Adipocyte (in vitro differentiated cells): ENCODE data around the gene KRT13.

ENCODE experiments used
- DNase-seq: peaks from one replicate; pipeline ENCODE4 v3.0.0-alpha.2; 2015; ENCODE audit warnings: low read depth
- H3K27me3 ChIP-seq: replicated peaks from 2 replicates; pipeline ENCODE4 v1.7.0; 2013; ENCODE audit warnings: mild to moderate bottlenecking, low read length, moderate library complexity; ENCODE audit not compliant: control insufficient read depth, insufficient read depth
- H3K36me3 ChIP-seq: 2 replicates; pipeline ENCODE4 v1.7.0; 2013; ENCODE audit warnings: low read length, mild to moderate bottlenecking, moderate library complexity; ENCODE audit not compliant: control insufficient read depth, insufficient read depth, severe bottlenecking
- H3K4me1 ChIP-seq: 2 replicates; pipeline ENCODE4 v1.7.0; 2013; ENCODE audit warnings: mild to moderate bottlenecking, low read length, moderate library complexity; ENCODE audit not compliant: control insufficient read depth, insufficient read depth
- H3K4me3 ChIP-seq: 2 replicates; pipeline ENCODE4 v1.7.0; 2013; ENCODE audit warnings: mild to moderate bottlenecking, low read length, moderate library complexity
- H3K9ac ChIP-seq: 2 replicates; pipeline ENCODE4 v1.7.0; 2013; ENCODE audit warnings: mild to moderate bottlenecking, low read length, moderate library complexity
- H3K9me3 ChIP-seq: 2 replicates; pipeline ENCODE4 v1.7.0; 2013; ENCODE audit warnings: mild to moderate bottlenecking, low read length, moderate library complexity; ENCODE audit not compliant: control insufficient read depth

The KRT13 gene

GRCh38 chr17:41457676-41458075 lies 47.7 kb downstream of the KRT13 start:
- Histone ChIP-seq H3K36me3 (no peaks in the 10 kb centered on the region), H3K4me1 (peaks cover 13% of the 10 kb centered on the region), H3K4me3 (no peak overlapping the region), H3K9ac (no peak overlapping the region), H3K27me3 (peaks cover 54% of the 10 kb centered on the region), H3K9me3 (no peaks in the 10 kb centered on the region)
- no peak for DNase-seq

- Histone ChIP-seq H3K36me3 (no peaks in the 10 kb centered on the region), H3K9ac (no peak overlapping the region), H3K4me3 (no peak overlapping the region), H3K9me3 (peaks cover 7% of the 10 kb centered on the region), H3K4me1 (peaks cover 13% of the 10 kb centered on the region), H3K27me3 (peaks cover 49% of the 10 kb centered on the region)
- DNase-seq = no peak
These were observed 49.2 kb downstream of the KRT13 start for GRCh38 chr17:41456204-41456603.

- Histone ChIP-seq H3K4me1 (peaks cover 13% of the 10 kb centered on the region), H3K9ac (no peak overlapping the region), H3K27me3 (peaks cover 42% of the 10 kb centered on the region), H3K4me3 (no peak overlapping the region), H3K36me3 (no peaks in the 10 kb centered on the region), H3K9me3 (peaks cover 9% of the 10 kb centered on the region)
- DNase-seq = peak; percentile 44
These were observed 50.2 kb downstream of the KRT13 start for GRCh38 chr17:41455236-41455635.

GRCh38 chr17:41453066-41453465 lies 52.3 kb downstream of the KRT13 start:
- DNase-seq = no peak
- H3K36me3 ChIP-seq = no peaks in the 10 kb centered on the region
- no peak overlapping the region for H3K4me3 ChIP-seq
- peaks cover 23% of the 10 kb centered on the region for H3K4me1 ChIP-seq
- no peak overlapping the region for H3K9ac ChIP-seq
- peaks cover 28% of the 10 kb centered on the region for H3K27me3 ChIP-seq
- H3K9me3 ChIP-seq = peaks cover 9% of the 10 kb centered on the region

- H3K4me3 ChIP-seq = no peak overlapping the region
- H3K9me3 ChIP-seq = peaks cover 9% of the 10 kb centered on the region
- DNase-seq = no peak
- peaks cover 30% of the 10 kb centered on the region for H3K4me1 ChIP-seq
- peaks cover 24% of the 10 kb centered on the region for H3K27me3 ChIP-seq
- H3K9ac ChIP-seq = no peak overlapping the region
- no peaks in the 10 kb centered on the region for H3K36me3 ChIP-seq
These were observed 53.1 kb downstream of the KRT13 start for GRCh38 chr17:41452281-41452680.

- no peaks in the 10 kb centered on the region for H3K36me3 ChIP-seq
- DNase-seq = no peak
- H3K27me3 ChIP-seq = peaks cover 19% of the 10 kb centered on the region
- no peak overlapping the region for H3K9ac ChIP-seq
- H3K9me3 ChIP-seq = peaks cover 9% of the 10 kb centered on the region
- peaks cover 39% of the 10 kb centered on the region for H3K4me1 ChIP-seq
- no peak overlapping the region for H3K4me3 ChIP-seq
These were observed 54.2 kb downstream of the KRT13 start for GRCh38 chr17:41451154-41451728.
